ENCODE results near the gene PKD2.
"Not testable (repeated sequence)": the region's sequence is repeated elsewhere in the genome, so short reads cannot be mapped to it uniquely, and the experiment has no call there.

Gene PKD2

GRCh38 chr4:88017516-88018297 lies 10.3 kb downstream of the PKD2 start:
- no peak for TF ChIP-seq CTCF (IDR thresholded peaks at IDR 0.05; ENCODE audit: borderline replicate concordance, control extremely low read depth, extremely low read depth, insufficient read depth, missing control alignments)
- in situ Hi-C loops (cut with MboI; ENCODE audit: low sequenced_read_pairs, unreplicated experiment), result no loop called here
- DNase-seq (ENCODE audit: low spot score), result no peak

- in situ Hi-C loops (cut with MboI; ENCODE audit: low sequenced_read_pairs, unreplicated experiment), result no loop called here
- TF ChIP-seq CTCF (IDR thresholded peaks at IDR 0.05; ENCODE audit: borderline replicate concordance, control extremely low read depth, extremely low read depth, insufficient read depth, missing control alignments), result no peak
- DNase-seq (ENCODE audit: low spot score), result no peak
These were observed 11.0 kb downstream of the PKD2 start for GRCh38 chr4:88018466-88018865.

- DNase-seq (ENCODE audit: low spot score), result no peak
- in situ Hi-C loops (cut with MboI; ENCODE audit: low sequenced_read_pairs, unreplicated experiment), result no loop called here
These were observed 14.4 kb downstream of the PKD2 start for GRCh38 chr4:88021824-88022223.

GRCh38 chr4:88022289-88022688 lies 14.9 kb downstream of the PKD2 start:
- TF ChIP-seq CTCF (IDR thresholded peaks at IDR 0.05; ENCODE audit: borderline replicate concordance, control extremely low read depth, extremely low read depth, insufficient read depth, missing control alignments), result no peak
- in situ Hi-C loops (cut with MboI; ENCODE audit: low sequenced_read_pairs, unreplicated experiment), result no loop called here
- no peak for DNase-seq (ENCODE audit: low spot score)

More at GRCh38 chr4:88021824-88022223, 14.4 kb downstream of the PKD2 start:
- no peak for TF ChIP-seq CTCF (IDR thresholded peaks at IDR 0.05; ENCODE audit: borderline replicate concordance, control extremely low read depth, extremely low read depth, insufficient read depth, missing control alignments)

- DNase-seq (ENCODE audit: low spot score), result not testable (repeated sequence)
- in situ Hi-C loops (cut with MboI; ENCODE audit: low sequenced_read_pairs, unreplicated experiment), result loop anchor here (25.0 kb wide), 1 partner anchor 486 kb away; the partner anchor contains the start of gene PYURF
These were observed 18.6 kb downstream of the PKD2 start for GRCh38 chr4:88025868-88026661.

GRCh38 chr4:88027611-88028608 lies 20.5 kb downstream of the PKD2 start:
- no peak for DNase-seq (ENCODE audit: low spot score)

More at GRCh38 chr4:88027611-88028608, 20.5 kb downstream of the PKD2 start:
- in situ Hi-C loops (cut with MboI; ENCODE audit: low sequenced_read_pairs, unreplicated experiment), result loop anchor here (25.0 kb wide), 1 partner anchor 484 kb away; the partner anchor contains the start of gene PYURF
- no peak for TF ChIP-seq CTCF (IDR thresholded peaks at IDR 0.05; ENCODE audit: borderline replicate concordance, control extremely low read depth, extremely low read depth, insufficient read depth, missing control alignments)
